K562 (cell line): Measurements from ENCODE around the gene ZG16B. TPM values are rescaled to one million over a fixed set of nuclear protein-coding genes. Genes with fewer than 3 reads are reported as not detected.

ENCODE experiments used
- ARID4B ChIP-seq: sonication (generic); formaldehyde crosslinking; IDR thresholded peaks from 2 replicates; pipeline ENCODE4 v1.8.0; 2022; ENCODE audit warnings: mild to moderate bottlenecking, missing genetic modification reagents
- FOXK2 ChIP-seq, 2 experiments: fragments of 450-650 bp; IDR thresholded peaks in 1 of 2; conservative IDR thresholded peaks in 1 of 2; 2 replicates each; pipeline ENCODE4 v1.6.1; 2016; ENCODE audit warnings: low read depth in 2 of 2, mild to moderate bottlenecking in 1 of 2
- RBFOX2 ChIP-seq: fragments of 200-400 bp; formaldehyde crosslinking; IDR thresholded peaks from 2 replicates; pipeline ENCODE4 v1.6.1; 2017; ENCODE audit warnings: low read depth, mild to moderate bottlenecking, low read length, moderate library complexity
- THAP12 ChIP-seq: fragments of 250-450 bp; sonication (Bioruptor Pico); IDR thresholded peaks from 2 replicates; pipeline ENCODE4 v1.9.0; 2021; ENCODE audit warnings: mild to moderate bottlenecking, inconsistent platforms
- USF2 ChIP-seq: sonication (generic); formaldehyde crosslinking; IDR thresholded peaks from 2 replicates; pipeline ENCODE4 v1.5.0; 2020; ENCODE audit warnings: missing genetic modification reagents
- ZNF217 ChIP-seq: sonication (generic); formaldehyde crosslinking; IDR thresholded peaks from 2 replicates; pipeline ENCODE4 v1.8.0; 2022; ENCODE audit warnings: mild to moderate bottlenecking, missing genetic modification reagents
- ZNF347 ChIP-seq: fragments of 450-650 bp; formaldehyde crosslinking; IDR thresholded peaks from 2 replicates; pipeline ENCODE4 v1.4.0; 2020; ENCODE audit warnings: low read depth, mild to moderate bottlenecking, moderate library complexity
- ZNF740 ChIP-seq, 3 experiments: fragments of 200-800 bp in 1 of 3; sonication (Bioruptor generic) in 1 of 3; sonication (generic) in 1 of 3; formaldehyde crosslinking in 1 of 3; IDR thresholded peaks; 2 replicates each; pipeline versions ENCODE4 v1.6.1 to v1.8.0; 2016 to 2022; ENCODE audit warnings: mild to moderate bottlenecking in 2 of 3, missing compliant biosample characterization in 2 of 3, missing genetic modification characterization in 2 of 3, missing genetic modification reagents in 1 of 3
- polyA plus RNA-seq, 8 experiments: library from polyadenylated mRNA; depleted of rRNA in 4 of 8; stranded (reverse) in 5 of 8; unstranded in 3 of 8; fragments of >200 nt; fragmentation: Nextera tagmentation in 2 of 8; fragmentation: Illumina TruSeq in 1 of 8; extraction: Ambion mirVana in 2 of 8; extraction: Trizol in 1 of 8; gene quantifications; 2 replicates each; pipeline versions ENCODE4 v1.2.1 to v1.2.3, GENCODE V29; 2011 to 2014; ENCODE audit warnings: inconsistent platforms in 1 of 8, missing spikeins in 1 of 8
- total RNA-seq, 7 experiments: library from RNA; depleted of rRNA in 6 of 7; stranded (reverse); fragments of >200 nt in 6 of 7; fragmentation: Illumina TruSeq in 2 of 7; extraction: Trizol in 2 of 7; gene quantifications; 2 replicates each; pipeline versions ENCODE4 v1.2.1 to v1.2.3, GENCODE V29; 2011 to 2021; ENCODE audit warnings: low replicate concordance in 1 of 7
- TF ChIP-seq, protein P1 (sequence below), 2 experiments: fragments of 450-650 bp; conservative IDR thresholded peaks; 2 replicates each; pipeline ENCODE4 v1.6.1; 2017; ENCODE audit warnings: mild to moderate bottlenecking in 2 of 2, moderate library complexity in 2 of 2
- TF ChIP-seq, protein P2 (sequence below), 2 experiments: fragments of 250-450 bp in 1 of 2; fragments of 450-650 bp in 1 of 2; sonication (Bioruptor Pico) in 1 of 2; IDR thresholded peaks; 2 replicates each; pipeline versions ENCODE4 v1.6.1 to v1.8.0; 2016 to 2021; ENCODE audit warnings: mild to moderate bottlenecking in 2 of 2, moderate library complexity in 2 of 2, missing compliant biosample characterization in 1 of 2, missing genetic modification characterization in 1 of 2

ZG16B gene
- total and polyA plus RNA-seq, 9 of the 15 experiments (the other 6 are each of a cell fraction or from before 2014, with no cell fraction given): 0.25 to 0.43 (median 0.34) TPM; not detected in 5

GRCh38 chr16:2817340-2818271 is 12.5 kb upstream of the ZG16B start (continued):
- TF ChIP-seq USF2 (CRISPR knock-in tag): peak; percentile 53
- TF ChIP-seq, protein P1, sequence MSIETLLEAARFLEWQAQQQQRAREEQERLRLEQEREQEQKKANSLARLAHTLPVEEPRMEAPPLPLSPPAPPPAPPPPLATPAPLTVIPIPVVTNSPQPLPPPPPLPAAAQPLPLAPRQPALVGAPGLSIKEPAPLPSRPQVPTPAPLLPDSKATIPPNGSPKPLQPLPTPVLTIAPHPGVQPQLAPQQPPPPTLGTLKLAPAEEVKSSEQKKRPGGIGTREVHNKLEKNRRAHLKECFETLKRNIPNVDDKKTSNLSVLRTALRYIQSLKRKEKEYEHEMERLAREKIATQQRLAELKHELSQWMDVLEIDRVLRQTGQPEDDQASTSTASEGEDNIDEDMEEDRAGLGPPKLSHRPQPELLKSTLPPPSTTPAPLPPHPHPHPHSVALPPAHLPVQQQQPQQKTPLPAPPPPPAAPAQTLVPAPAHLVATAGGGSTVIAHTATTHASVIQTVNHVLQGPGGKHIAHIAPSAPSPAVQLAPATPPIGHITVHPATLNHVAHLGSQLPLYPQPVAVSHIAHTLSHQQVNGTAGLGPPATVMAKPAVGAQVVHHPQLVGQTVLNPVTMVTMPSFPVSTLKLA (conservative IDR thresholded peaks at IDR 0.05): peak; percentile 83 to 93
- TF ChIP-seq, protein P2, sequence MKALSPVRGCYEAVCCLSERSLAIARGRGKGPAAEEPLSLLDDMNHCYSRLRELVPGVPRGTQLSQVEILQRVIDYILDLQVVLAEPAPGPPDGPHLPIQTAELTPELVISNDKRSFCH (CRISPR knock-in tag; IDR thresholded peaks at IDR 0.05): no peak
- TF ChIP-seq, protein P2 (tag; IDR thresholded peaks at IDR 0.05): no peak
- 0 out of 2 replicates have a peak, but pooled peaks have one; percentile 22 for TF ChIP-seq THAP12 (CRISPR knock-in tag)
- peak; percentile 91 for TF ChIP-seq ZNF740 (CRISPR knock-in tag; IDR thresholded peaks at IDR 0.05)
- no peak for TF ChIP-seq ZNF740 (tag; IDR thresholded peaks at IDR 0.05)
- TF ChIP-seq FOXK2 (conservative IDR thresholded peaks at IDR 0.05 in 1 of 2, IDR thresholded peaks at IDR 0.05 in 1 of 2; ENCODE audit: low read depth in 2 of 2): no peak
- TF ChIP-seq RBFOX2: peak; percentile 79
- TF ChIP-seq ZNF217: no peak
- peak; percentile 66 for TF ChIP-seq ARID4B (CRISPR knock-in tag)
- TF ChIP-seq ZNF347 (CRISPR knock-in tag): no peak
